K562 (cell line): ENCODE data around the gene SMIM45.

Experiments
- ATAC-seq: fragments of 200-7000 bp; cut with Tn5 transposase; 3 replicates; pipeline ENCODE4 v1.9.1; 2020; ENCODE audit warnings: moderate library complexity
- BruUV-seq: library from RNA; stranded (reverse); fragments of 400-500 nt; replicated peaks from 2 replicates; lab custom pipeline; 2021; lab: Mats Ljungman, UMichigan
- CTCF ChIA-PET: fragments of 300-600 bp; formaldehyde crosslinking; extraction: SDS; loops from one replicate; lab custom pipeline; 2021; ENCODE audit warnings: low intra/inter-chr PET ratio; lab: Yijun Ruan, JAX
- POLR2A ChIA-PET: fragments of 300-600, 350-650 bp; sonication (Branson Sonifier 250); formaldehyde crosslinking; extraction: SDS; loops from one replicate; lab custom pipeline; 2021; ENCODE audit warnings: antibody characterized with exemption, inconsistent platforms; lab: Yijun Ruan, JAX
- DNase-seq, 4 experiments: peaks; one replicate each; pipeline versions ENCODE4 v3.0.0 to v3.0.0-alpha.2; 2011 to 2018; ENCODE audit warnings: low spot score in 3 of 4, mixed read lengths in 3 of 4; ENCODE audit errors: extremely low read depth in 1 of 4
- FAIRE-seq: peaks from 2 replicates; lab custom pipeline; 2011; peaks lifted over from hg19 to GRCh38; lab: Jason Lieb, UNC
- H2AFZ ChIP-seq: 2 replicates; pipeline ENCODE4 v1.6.0; 2011; ENCODE audit warnings: low read depth, low read length, control low read depth, inconsistent platforms
- H3K27ac ChIP-seq: fragments of 200-600 bp; 3 replicates; pipeline ENCODE4 v1.8.0; 2011; ENCODE audit warnings: low read depth, mild to moderate bottlenecking, control low read depth, inconsistent platforms, low read length, moderate library complexity, mixed read lengths; ENCODE audit errors: extremely low read depth
- H3K27me3 ChIP-seq, 2 experiments: fragments of 300-600 bp in 1 of 2; 2 replicates in 1 of 2; 3 replicates in 1 of 2; pipeline versions ENCODE4 v1.6.0 to v1.8.0; 2011; ENCODE audit warnings: inconsistent platforms in 2 of 2, low read length in 2 of 2, mild to moderate bottlenecking in 1 of 2, mixed read lengths in 1 of 2, moderate library complexity in 1 of 2; ENCODE audit not compliant: control insufficient read depth in 2 of 2, insufficient read depth in 2 of 2
- H3K36me3 ChIP-seq: fragments of 300-600 bp; 3 replicates; pipeline ENCODE4 v1.8.0; 2011; ENCODE audit warnings: mild to moderate bottlenecking, low read length, inconsistent platforms; ENCODE audit not compliant: control insufficient read depth, insufficient read depth
- H3K4me1 ChIP-seq, 2 experiments: fragments of 200-600 bp in 1 of 2; replicated peaks in 1 of 2; 2 replicates in 1 of 2; 3 replicates in 1 of 2; pipeline versions ENCODE4 v1.5.1 to v1.8.0; 2011; ENCODE audit warnings: inconsistent platforms in 2 of 2, low read length in 2 of 2, mild to moderate bottlenecking in 1 of 2, mixed read lengths in 1 of 2, moderate library complexity in 1 of 2; ENCODE audit not compliant: control insufficient read depth in 2 of 2, insufficient read depth in 2 of 2
- H3K4me2 ChIP-seq: 2 replicates; pipeline ENCODE4 v1.6.1; 2011; ENCODE audit warnings: low read length, control low read depth, inconsistent platforms, mixed read lengths; ENCODE audit not compliant: insufficient read depth
- H3K4me3 ChIP-seq: fragments of 200-600 bp; sonication (generic), shearing (Covaris generic); 2 replicates; pipeline ENCODE4 v1.5.1; 2016; ENCODE audit warnings: control low read depth, inconsistent platforms
- H3K79me2 ChIP-seq: fragments of 200-600 bp; 3 replicates; pipeline ENCODE4 v1.8.0; 2011; ENCODE audit warnings: low read length, inconsistent platforms; ENCODE audit not compliant: control insufficient read depth, insufficient read depth
- H3K9ac ChIP-seq, 2 experiments: 2 replicates each; pipeline versions ENCODE4 v1.6.0 to v1.6.1; 2011; ENCODE audit warnings: low read depth in 2 of 2, low read length in 2 of 2, control low read depth in 1 of 2, inconsistent platforms in 1 of 2, mild to moderate bottlenecking in 1 of 2, mixed read lengths in 1 of 2; ENCODE audit not compliant: insufficient read depth in 1 of 2
- H3K9me1 ChIP-seq: one replicate; pipeline ENCODE4 v1.6.0; 2011; ENCODE audit warnings: inconsistent platforms, mild to moderate bottlenecking, low read length, moderate library complexity; ENCODE audit not compliant: control insufficient read depth, insufficient read depth
- H3K9me3 ChIP-seq: replicated peaks from 2 replicates; pipeline ENCODE4 v1.5.1; 2011; ENCODE audit warnings: low read depth, low read length, inconsistent platforms; ENCODE audit not compliant: control insufficient read depth, insufficient read depth
- H4K20me1 ChIP-seq: replicated peaks from 2 replicates; pipeline ENCODE4 v1.6.1; 2011; ENCODE audit warnings: low read length, inconsistent platforms, mixed read lengths; ENCODE audit not compliant: control insufficient read depth, insufficient read depth
- ATF7 ChIP-seq: fragments of 450-650 bp; IDR thresholded peaks from 2 replicates; pipeline ENCODE4 v1.7.1; 2014; ENCODE audit warnings: mild to moderate bottlenecking, moderate library complexity
- ELF2 ChIP-seq: fragments of 250-450 bp; sonication (Bioruptor Pico); IDR thresholded peaks from 2 replicates; pipeline ENCODE4 v1.5.0; 2021; ENCODE audit warnings: mild to moderate bottlenecking
- ERF ChIP-seq: fragments of 450-650 bp; formaldehyde crosslinking; IDR thresholded peaks from 2 replicates; pipeline ENCODE4 v1.4.0; 2020; ENCODE audit warnings: mild to moderate bottlenecking, mixed read lengths
- GTF2F1 ChIP-seq: IDR thresholded peaks from 2 replicates; pipeline ENCODE4 v1.6.1; 2011; ENCODE audit warnings: low read depth, low read length, improper control_type of control experiment
- RBM39 ChIP-seq: fragments of 200-400 bp; formaldehyde crosslinking; optimal IDR thresholded peaks from 2 replicates; pipeline ENCODE3; 2018; ENCODE audit warnings: low read depth, low read length
- SMC3 ChIP-seq: conservative IDR thresholded peaks from 2 replicates; pipeline ENCODE4 v1.6.1; 2011; ENCODE audit warnings: low read depth, low read length, improper control_type of control experiment; ENCODE audit not compliant: insufficient read depth
- ZBTB26 ChIP-seq: fragments of 450-650 bp; formaldehyde crosslinking; IDR thresholded peaks from 2 replicates; pipeline ENCODE4 v1.4.0; 2022; ENCODE audit warnings: missing genetic modification characterization
- WGBS: fragments of 100-300 bp; shearing (Covaris generic); methylation state at CpG from one replicate; pipeline ENCODE4 v1.1.6; 2016; ENCODE audit warnings: low coverage, mixed read lengths; ENCODE audit not compliant: insufficient coverage; ENCODE audit errors: missing lambda C conversion rate; 5-methylcytosine and 5-hydroxymethylcytosine counted together
- in situ Hi-C: fragments of 300-500 bp; cut with MboI; formaldehyde crosslinking; loops from 4 replicates; pipeline ENCODE4 v1.15.0; 2018; ENCODE audit warnings: inconsistent platforms, mixed read lengths
- intact Hi-C: fragments of 100-400 bp; cut with micrococcal nuclease; formaldehyde crosslinking; loops from 2 replicates; pipeline ENCODE4 v1.14.2; 2022

The SMIM45 gene

GRCh38 chr22:41922940-41923594 lies 28.9 kb upstream of the SMIM45 start:
- Histone ChIP-seq H3K4me2 (no peak overlapping the region), H4K20me1 (no peaks in the 10 kb centered on the region), H3K4me1 (peaks cover 4 to 49% of the 10 kb centered on the region in 2 experiments; a peak in 3 of 5 replicates), H3K36me3 (no peaks in the 10 kb centered on the region), H3K27me3 (no peaks in the 10 kb centered on the region), H3K9me1 (no peaks in the 10 kb centered on the region), H3K27ac (no peak overlapping the region), H3K79me2 (no peaks in the 10 kb centered on the region), H3K9me3 (no peaks in the 10 kb centered on the region), H3K9ac (0 out of 4 replicates have a peak overlapping the region, but pooled peaks of 1 of the 2 experiments have one; percentile 17), H2AFZ (no peak overlapping the region), H3K4me3 (no peak overlapping the region)
- in situ Hi-C loops, result no loop called here
- ChIA-PET CTCF (no interaction called here), POLR2A (interaction anchor here (0.6 to 1.8 kb wide), 4 partner anchors 12 to 42 kb away, joined by 3 to 4 read pairs (median 4); partner anchors contain the start of gene CENPM)
- WGBS, result 20% methylated on average over 4 of the region's 4 CpGs
- FAIRE-seq (no peak), DNase-seq (no peak), ATAC-seq (no peak)
- no peak for TF ChIP-seq RBM39
- TF ChIP-seq ERF (CRISPR knock-in tag), result no peak
- no peak for TF ChIP-seq ZBTB26
- no peak for TF ChIP-seq SMC3
- no peak for TF ChIP-seq ELF2 (CRISPR knock-in tag)
- TF ChIP-seq ATF7, result no peak
- TF ChIP-seq GTF2F1, result no peak
- intact Hi-C loops, result no loop called here
- BruUV-seq, result no TSS peak
